ENCODE results near the gene OR52D1. TPM values are rescaled to one million over a fixed set of nuclear protein-coding genes. Genes with fewer than 3 reads are reported as not detected.

Gene OR52D1
- total and polyA plus RNA-seq, 7 experiments from 2014 or later: not detected

- Mint-ChIP-seq H3K27me3 (peaks cover 8 to 42% (median 25%) of the 10 kb centered on the region in 5 donors), H3K27ac (no peak overlapping the region), H3K4me1 (no peaks in the 10 kb centered on the region), H3K36me3 (no peaks in the 10 kb centered on the region), H3K4me3 (no peak overlapping the region), H3K9me3 (no peaks in the 10 kb centered on the region)
- H3K4me3 ChIP-seq (ENCODE audit: low read length): no peak overlapping the region
- no peak for ATAC-seq
- no peaks in the 10 kb centered on the region for H3K9me3 ChIP-seq (ENCODE audit: control insufficient read depth in 2 of 3, low read length in 3 of 3)
- no peaks in the 10 kb centered on the region for H3K4me1 ChIP-seq (ENCODE audit: control insufficient read depth in 2 of 2, insufficient read depth in 2 of 2, low read length in 2 of 2)
- H3K36me3 ChIP-seq (ENCODE audit: control insufficient read depth in 2 of 3, insufficient read depth in 3 of 3, low read length in 3 of 3): no peaks in the 10 kb centered on the region
- H3K27ac ChIP-seq (ENCODE audit: low read depth, low read length): no peak overlapping the region
- ChIA-PET CTCF (no interaction called here), POLR2A (no interaction called here)
- no peak for DNase-seq
- intact Hi-C loops (cut with micrococcal nuclease): loop anchor here in 1 of 2 donors (10.0 kb wide), 1 partner anchor 421 kb away; the partner anchor contains the start of gene OR52E5
- H3K27me3 ChIP-seq (ENCODE audit: control insufficient read depth in 2 of 2, insufficient read depth in 2 of 2, low read length in 2 of 2): no peaks in the 10 kb centered on the region
Measured at GRCh38 chr11:5473921-5474320, 14.6 kb upstream of the OR52D1 start.

- H3K9me3 ChIP-seq (ENCODE audit: control insufficient read depth in 2 of 3, low read length in 3 of 3): no peaks in the 10 kb centered on the region
- DNase-seq (peak in 5 of 9 donors; percentile 27 to 40 (median 34)), ATAC-seq (peak; percentile 60)
- ChIA-PET POLR2A (no interaction called here), CTCF (interaction anchor here (1.0 to 1.5 kb wide), 3 partner anchors 333 to 415 kb away, joined by 4 to 6 read pairs (median 5); partner anchors contain the start of gene OR52N2)
- no peaks in the 10 kb centered on the region for H3K36me3 Mint-ChIP-seq
- H3K27me3 Mint-ChIP-seq: peaks cover 4 to 30% (median 19%) of the 10 kb centered on the region in 5 donors
- H3K36me3 ChIP-seq (ENCODE audit: control insufficient read depth in 2 of 3, insufficient read depth in 3 of 3, low read length in 3 of 3): no peaks in the 10 kb centered on the region
- H3K4me3 Mint-ChIP-seq: no peak overlapping the region
- H3K27ac ChIP-seq (ENCODE audit: low read depth, low read length): no peak overlapping the region
- no peaks in the 10 kb centered on the region for H3K4me1 ChIP-seq (ENCODE audit: control insufficient read depth in 2 of 2, insufficient read depth in 2 of 2, low read length in 2 of 2)
- H3K27ac Mint-ChIP-seq: no peak overlapping the region
- intact Hi-C loops (cut with micrococcal nuclease): loop anchor here in 1 of 2 donors (1.0 to 10.0 kb wide), 3 partner anchors 236 to 418 kb away; partner anchors contain the start of genes OR52E5 and OR52N2
- no peaks in the 10 kb centered on the region for H3K27me3 ChIP-seq (ENCODE audit: control insufficient read depth in 2 of 2, insufficient read depth in 2 of 2, low read length in 2 of 2)
- peaks cover 0 to 2% (median 0%) of the 10 kb centered on the region in 11 donors for H3K9me3 Mint-ChIP-seq
- H3K4me1 Mint-ChIP-seq: no peaks in the 10 kb centered on the region
- no peak overlapping the region for H3K4me3 ChIP-seq (ENCODE audit: low read length)
Measured at GRCh38 chr11:5476186-5476819, 12.2 kb upstream of the OR52D1 start.

GRCh38 chr11:5486003-5486402, 2.5 kb upstream of the OR52D1 start:
- Histone ChIP-seq H3K36me3 (ENCODE audit: control insufficient read depth in 2 of 3, insufficient read depth in 3 of 3, low read length in 3 of 3) (no peaks in the 10 kb centered on the region), H3K27ac (ENCODE audit: low read depth, low read length) (no peak overlapping the region), H3K4me1 (ENCODE audit: control insufficient read depth in 2 of 2, insufficient read depth in 2 of 2, low read length in 2 of 2) (no peaks in the 10 kb centered on the region), H3K27me3 (ENCODE audit: control insufficient read depth in 2 of 2, insufficient read depth in 2 of 2, low read length in 2 of 2) (no peaks in the 10 kb centered on the region), H3K9me3 (ENCODE audit: control insufficient read depth in 2 of 3, low read length in 3 of 3) (no peaks in the 10 kb centered on the region), H3K4me3 (ENCODE audit: low read length) (no peak overlapping the region)
- Mint-ChIP-seq H3K4me3 (no peak overlapping the region), H3K9me3 (peaks cover 0 to 4% (median 0%) of the 10 kb centered on the region in 11 donors), H3K36me3 (no peaks in the 10 kb centered on the region), H3K4me1 (no peaks in the 10 kb centered on the region), H3K27me3 (peaks cover 0 to 5% (median 3%) of the 10 kb centered on the region in 5 donors), H3K27ac (peak overlapping the region in 1 of 9 donors; percentile 7)
- DNase-seq (no peak), ATAC-seq (no peak)
- ChIA-PET CTCF (no interaction called here), POLR2A (no interaction called here)
- intact Hi-C loops (cut with micrococcal nuclease): no loop called here

DNA sequence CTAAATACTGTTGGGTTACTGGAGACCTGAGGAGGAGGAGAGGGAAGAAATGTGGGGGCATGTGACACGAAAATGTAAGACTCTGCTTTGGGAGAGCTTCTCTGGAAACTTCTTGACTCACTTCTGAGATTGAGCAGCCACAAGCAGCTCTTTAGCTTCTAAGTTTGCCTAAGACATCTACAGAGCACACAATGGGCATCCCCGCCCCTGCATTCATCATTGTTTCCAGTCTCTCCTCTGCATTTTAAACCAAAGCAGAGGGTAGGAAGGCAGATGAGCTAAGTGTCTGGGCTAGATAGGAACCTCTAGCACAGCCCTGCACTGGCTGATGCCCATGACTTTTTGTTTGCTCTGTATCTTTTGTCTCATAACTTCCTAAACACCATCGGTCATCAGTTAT, 2.1 kb upstream of the OR52D1 start:
- POLR2A ChIA-PET: no interaction called here
- ATAC-seq (no peak), DNase-seq (no peak)
- no peaks in the 10 kb centered on the region for H3K36me3 ChIP-seq (ENCODE audit: control insufficient read depth in 2 of 3, insufficient read depth in 3 of 3, low read length in 3 of 3)
- CTCF ChIA-PET: no interaction called here
- no peaks in the 10 kb centered on the region for H3K4me1 ChIP-seq (ENCODE audit: control insufficient read depth in 2 of 2, insufficient read depth in 2 of 2, low read length in 2 of 2)
- Mint-ChIP-seq H3K27ac (no peak overlapping the region), H3K36me3 (no peaks in the 10 kb centered on the region), H3K4me3 (no peak overlapping the region), H3K9me3 (peaks cover 0 to 4% (median 0%) of the 10 kb centered on the region in 11 donors), H3K4me1 (no peaks in the 10 kb centered on the region), H3K27me3 (peaks cover 0 to 8% (median 3%) of the 10 kb centered on the region in 5 donors)
- no peak overlapping the region for H3K4me3 ChIP-seq (ENCODE audit: low read length)
- H3K27ac ChIP-seq (ENCODE audit: low read depth, low read length): no peak overlapping the region
- no peaks in the 10 kb centered on the region for H3K27me3 ChIP-seq (ENCODE audit: control insufficient read depth in 2 of 2, insufficient read depth in 2 of 2, low read length in 2 of 2)
- intact Hi-C loops (cut with micrococcal nuclease): no loop called here
- H3K9me3 ChIP-seq (ENCODE audit: control insufficient read depth in 2 of 3, low read length in 3 of 3): no peaks in the 10 kb centered on the region

- H3K9me3 Mint-ChIP-seq: peaks cover 0 to 3% (median 0%) of the 10 kb centered on the region in 11 donors
- Histone ChIP-seq H3K27me3 (ENCODE audit: control insufficient read depth in 2 of 2, insufficient read depth in 2 of 2, low read length in 2 of 2) (no peaks in the 10 kb centered on the region), H3K27ac (ENCODE audit: low read depth, low read length) (no peak overlapping the region), H3K9me3 (ENCODE audit: control insufficient read depth in 2 of 3, low read length in 3 of 3) (no peaks in the 10 kb centered on the region), H3K4me1 (ENCODE audit: control insufficient read depth in 2 of 2, insufficient read depth in 2 of 2, low read length in 2 of 2) (no peaks in the 10 kb centered on the region), H3K4me3 (ENCODE audit: low read length) (no peak overlapping the region), H3K36me3 (ENCODE audit: control insufficient read depth in 2 of 3, insufficient read depth in 3 of 3, low read length in 3 of 3) (no peaks in the 10 kb centered on the region)
- ChIA-PET CTCF (no interaction called here), POLR2A (no interaction called here)
- DNase-seq (no peak), ATAC-seq (no peak)
- intact Hi-C loops (cut with micrococcal nuclease): no loop called here
- no peaks in the 10 kb centered on the region for H3K4me1 Mint-ChIP-seq
- peaks cover 0 to 8% (median 5%) of the 10 kb centered on the region in 5 donors for H3K27me3 Mint-ChIP-seq
- no peak overlapping the region for H3K27ac Mint-ChIP-seq
- no peak overlapping the region for H3K4me3 Mint-ChIP-seq
- H3K36me3 Mint-ChIP-seq: no peaks in the 10 kb centered on the region
Measured at GRCh38 chr11:5488798-5489399, 414 bp downstream of the OR52D1 start.

DNA sequence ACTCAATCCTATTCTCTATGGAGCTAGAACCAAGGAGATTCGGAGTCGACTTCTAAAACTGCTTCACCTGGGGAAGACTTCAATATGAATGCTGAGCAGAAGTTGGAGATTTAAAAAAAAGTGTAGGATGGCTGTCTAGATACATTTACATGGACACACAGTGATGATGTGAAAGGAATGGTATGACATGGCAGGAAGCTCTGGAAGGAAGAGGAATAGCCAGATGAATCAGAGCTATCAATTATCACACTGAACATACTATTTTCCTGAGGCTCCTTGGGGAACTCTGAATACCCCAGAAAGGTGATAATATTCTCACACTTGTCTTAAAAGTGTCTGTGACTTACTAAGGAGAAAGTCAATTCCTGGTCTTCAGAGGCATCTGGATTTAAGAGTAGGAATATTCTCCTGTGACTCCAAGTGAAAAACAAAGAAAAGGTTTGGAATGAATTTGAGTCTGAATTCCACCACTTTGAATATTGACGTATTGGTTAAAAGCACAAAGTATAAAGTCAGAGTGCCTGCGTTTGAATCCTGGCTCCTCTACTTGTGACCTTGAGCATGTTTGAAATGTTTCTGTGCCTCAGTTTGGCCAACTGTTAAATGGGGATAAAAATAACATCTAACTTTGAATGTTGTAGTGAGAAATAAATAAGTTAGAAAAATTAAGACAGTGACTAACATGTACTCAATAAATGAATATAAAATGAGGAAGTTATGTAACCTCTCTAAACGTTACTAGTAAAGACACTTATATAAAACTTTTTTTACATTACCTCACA, 1.3 kb downstream of the OR52D1 start:
- no peaks in the 10 kb centered on the region for H3K36me3 ChIP-seq (ENCODE audit: control insufficient read depth in 2 of 3, insufficient read depth in 3 of 3, low read length in 3 of 3)
- H3K36me3 Mint-ChIP-seq: no peaks in the 10 kb centered on the region
- no peaks in the 10 kb centered on the region for H3K27me3 ChIP-seq (ENCODE audit: control insufficient read depth in 2 of 2, insufficient read depth in 2 of 2, low read length in 2 of 2)
- ATAC-seq (no peak), DNase-seq (no peak)
- H3K27ac ChIP-seq (ENCODE audit: low read depth, low read length): no peak overlapping the region
- H3K4me3 Mint-ChIP-seq: no peak overlapping the region
- peaks cover 0 to 3% (median 0%) of the 10 kb centered on the region in 11 donors for H3K9me3 Mint-ChIP-seq
- H3K4me3 ChIP-seq (ENCODE audit: low read length): no peak overlapping the region
- H3K4me1 ChIP-seq (ENCODE audit: control insufficient read depth in 2 of 2, insufficient read depth in 2 of 2, low read length in 2 of 2): no peaks in the 10 kb centered on the region
- no peak overlapping the region for H3K27ac Mint-ChIP-seq
- H3K9me3 ChIP-seq (ENCODE audit: control insufficient read depth in 2 of 3, low read length in 3 of 3): no peaks in the 10 kb centered on the region
- intact Hi-C loops (cut with micrococcal nuclease): no loop called here
- peaks cover 0 to 8% (median 5%) of the 10 kb centered on the region in 5 donors for H3K27me3 Mint-ChIP-seq
- no peaks in the 10 kb centered on the region for H3K4me1 Mint-ChIP-seq
- ChIA-PET POLR2A (no interaction called here), CTCF (no interaction called here)
